BJ (cell line): ENCODE data around the gene NUP58. TPM values are rescaled to one million over a fixed set of nuclear protein-coding genes. Genes with fewer than 3 reads are reported as not detected.

Experiments used
- CTCF ChIA-PET: fragments of 350-600 bp; formaldehyde crosslinking; extraction: SDS; loops from one replicate; lab custom pipeline; 2021; ENCODE audit warnings: antibody characterized with exemption, inconsistent platforms; lab: Yijun Ruan, JAX
- POLR2A ChIA-PET: fragments of 300-600 bp; sonication (Branson Sonifier 250); formaldehyde crosslinking; extraction: SDS; loops from one replicate; lab custom pipeline; 2021; ENCODE audit warnings: antibody characterized with exemption; lab: Charles Lee
- DNase-seq: peaks from one replicate; pipeline ENCODE4 v3.0.0-alpha.2; 2011; ENCODE audit warnings: low read depth
- H3K27me3 ChIP-seq: 2 replicates; pipeline ENCODE4 v1.6.0; 2011; ENCODE audit warnings: low read length; ENCODE audit not compliant: control insufficient read depth, insufficient read depth
- H3K36me3 ChIP-seq: 2 replicates; pipeline ENCODE4 v1.5.1; 2011; ENCODE audit warnings: low read length; ENCODE audit not compliant: control insufficient read depth, insufficient read depth
- H3K4me3 ChIP-seq: 2 replicates; pipeline ENCODE4 v1.5.1; 2011; ENCODE audit warnings: low read depth, mild to moderate bottlenecking, control low read depth, low read length
- polyA plus RNA-seq: library from polyadenylated mRNA; depleted of rRNA; stranded (reverse); fragments of >200 nt; gene quantifications from 2 replicates; pipeline ENCODE4 v1.2.3, GENCODE V29; 2011
- TF ChIP-seq, protein P1 (sequence below): IDR thresholded peaks from 2 replicates; pipeline ENCODE4 v1.5.1; 2011; ENCODE audit warnings: low read depth, mild to moderate bottlenecking, control low read depth, inconsistent platforms, low read length, moderate library complexity; ENCODE audit not compliant: insufficient read depth

Gene NUP58
- polyA plus RNA-seq, 1 experiment = 20.4 TPM

DNA sequence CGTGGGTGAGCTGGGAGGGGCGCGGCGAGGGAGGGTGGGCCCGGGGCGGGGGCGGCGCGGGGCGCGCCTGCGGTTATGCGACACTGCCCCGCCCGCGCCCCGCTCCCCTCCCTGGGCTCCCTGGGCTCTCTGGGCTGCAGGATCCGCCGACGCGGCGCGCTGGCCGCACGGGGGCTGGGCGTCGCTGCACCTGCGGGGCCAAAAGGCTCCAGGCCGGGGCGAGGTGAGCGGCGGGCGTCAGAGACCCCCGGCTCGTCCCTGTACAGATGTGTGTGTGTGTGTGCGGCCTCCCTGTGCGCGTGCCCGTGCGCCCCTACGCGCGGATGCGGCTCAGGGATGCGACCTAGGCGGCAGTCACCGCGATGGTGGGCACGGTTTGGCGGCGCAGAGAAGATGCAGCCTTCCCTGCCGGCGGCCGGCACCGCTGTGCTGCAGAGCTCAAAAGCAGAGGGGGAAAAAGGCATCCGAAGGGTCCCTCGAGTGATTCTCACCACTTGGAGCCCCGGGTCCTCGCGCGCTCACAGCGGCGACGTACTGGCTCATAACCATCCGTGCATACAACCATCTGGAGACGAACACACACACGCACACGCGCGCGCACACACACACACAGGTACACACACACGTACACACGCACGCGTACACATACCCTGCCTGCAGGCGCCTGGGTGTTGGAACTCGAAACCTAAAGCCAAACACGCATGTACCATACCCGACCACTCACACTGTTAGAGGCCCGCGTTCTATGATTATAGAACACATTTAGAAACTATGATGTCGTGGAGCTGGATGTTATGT, 71.1 kb downstream of the NUP58 start:
- H3K27me3 ChIP-seq = peaks cover 25% of the 10 kb centered on the region
- DNase-seq = no peak
- CTCF ChIA-PET = interaction anchor here (1.8 kb wide), 1 partner anchor 139 kb away, joined by 4 read pairs; no protein-coding TSS in a partner anchor
- POLR2A ChIA-PET = no interaction called here
- peak overlapping the region; percentile 28 for H3K4me3 ChIP-seq
- TF ChIP-seq, protein P1, sequence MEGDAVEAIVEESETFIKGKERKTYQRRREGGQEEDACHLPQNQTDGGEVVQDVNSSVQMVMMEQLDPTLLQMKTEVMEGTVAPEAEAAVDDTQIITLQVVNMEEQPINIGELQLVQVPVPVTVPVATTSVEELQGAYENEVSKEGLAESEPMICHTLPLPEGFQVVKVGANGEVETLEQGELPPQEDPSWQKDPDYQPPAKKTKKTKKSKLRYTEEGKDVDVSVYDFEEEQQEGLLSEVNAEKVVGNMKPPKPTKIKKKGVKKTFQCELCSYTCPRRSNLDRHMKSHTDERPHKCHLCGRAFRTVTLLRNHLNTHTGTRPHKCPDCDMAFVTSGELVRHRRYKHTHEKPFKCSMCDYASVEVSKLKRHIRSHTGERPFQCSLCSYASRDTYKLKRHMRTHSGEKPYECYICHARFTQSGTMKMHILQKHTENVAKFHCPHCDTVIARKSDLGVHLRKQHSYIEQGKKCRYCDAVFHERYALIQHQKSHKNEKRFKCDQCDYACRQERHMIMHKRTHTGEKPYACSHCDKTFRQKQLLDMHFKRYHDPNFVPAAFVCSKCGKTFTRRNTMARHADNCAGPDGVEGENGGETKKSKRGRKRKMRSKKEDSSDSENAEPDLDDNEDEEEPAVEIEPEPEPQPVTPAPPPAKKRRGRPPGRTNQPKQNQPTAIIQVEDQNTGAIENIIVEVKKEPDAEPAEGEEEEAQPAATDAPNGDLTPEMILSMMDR = no peak
- no peaks in the 10 kb centered on the region for H3K36me3 ChIP-seq

DNA sequence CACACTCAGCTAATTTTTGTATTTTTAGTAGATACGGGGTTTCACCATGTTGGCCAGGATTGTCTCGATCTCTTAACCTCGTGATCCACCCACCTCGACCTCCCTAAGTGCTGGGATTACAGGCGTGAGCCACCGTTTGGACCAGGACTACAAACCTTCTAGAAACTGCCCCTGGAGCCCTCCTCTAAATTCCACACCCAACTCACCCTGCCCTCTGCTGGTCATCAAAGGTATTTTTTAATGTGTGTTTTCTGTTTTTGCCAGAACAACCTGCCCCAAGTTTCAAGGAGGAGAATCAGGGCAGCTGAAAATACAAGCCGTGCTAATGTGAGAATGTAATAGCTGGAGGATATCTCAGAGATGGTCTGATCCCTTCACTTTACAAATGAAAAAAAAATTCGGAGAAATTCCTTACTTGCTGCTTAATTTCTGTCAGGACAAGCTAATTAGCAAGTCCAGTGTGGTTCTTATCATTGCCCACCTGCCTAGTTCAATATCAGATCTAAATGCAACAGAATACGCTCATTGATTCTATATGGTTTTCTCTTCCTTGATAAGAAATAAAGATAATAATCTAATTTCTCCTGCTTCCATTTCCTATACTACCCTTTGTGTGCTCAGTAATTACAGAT, 74.4 kb downstream of the NUP58 start:
- H3K36me3 ChIP-seq = no peaks in the 10 kb centered on the region
- TF ChIP-seq, protein P1 = peak; percentile 69
- H3K27me3 ChIP-seq = peaks cover 23% of the 10 kb centered on the region
- ChIA-PET POLR2A (no interaction called here), CTCF (interaction anchor here (0.6 to 3.0 kb wide), 31 partner anchors 9 to 1966 kb away, joined by 3 to 26 read pairs (median 4); no protein-coding TSS in a partner anchor)
- DNase-seq = no peak
- H3K4me3 ChIP-seq = no peak overlapping the region

DNA sequence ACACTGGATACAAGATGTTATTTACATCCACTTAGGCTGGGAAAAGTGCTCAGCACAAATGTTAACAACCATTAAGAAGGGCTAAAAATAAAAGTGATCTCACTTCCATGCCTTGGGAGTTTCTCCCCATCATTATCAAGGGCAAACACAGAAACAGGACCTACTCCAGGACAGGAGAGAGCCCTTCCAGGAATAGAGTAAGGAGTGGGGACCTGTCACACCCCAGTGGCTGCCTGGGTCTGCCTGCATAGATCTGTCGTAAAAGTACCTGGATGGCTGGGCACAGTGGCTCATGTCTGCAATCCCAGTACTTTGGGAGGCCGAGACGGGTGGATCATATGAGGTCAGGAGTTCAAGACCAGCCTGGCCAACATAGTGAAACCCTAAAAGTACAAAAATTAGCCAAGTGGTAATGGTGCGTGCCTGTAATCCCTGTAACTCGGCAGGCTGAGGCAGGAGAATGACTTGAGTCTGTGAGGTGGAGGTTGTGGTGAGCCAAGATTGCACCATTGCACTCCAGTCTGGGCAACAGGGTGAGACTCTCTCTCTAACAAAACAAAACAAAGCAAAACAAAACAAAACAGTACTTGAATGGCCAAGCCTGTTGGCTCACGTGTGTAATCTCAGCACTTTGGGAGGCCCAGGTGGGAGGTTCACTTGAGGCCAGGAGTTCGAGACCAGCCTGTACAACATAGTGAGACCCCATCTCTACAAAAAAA, 76.0 kb downstream of the NUP58 start:
- CTCF ChIA-PET = interaction anchor here (1.4 to 3.0 kb wide), 3 partner anchors 64 to 144 kb away, joined by 4 to 26 read pairs (median 6); no protein-coding TSS in a partner anchor
- H3K27me3 ChIP-seq = peaks cover 16% of the 10 kb centered on the region
- POLR2A ChIA-PET = no interaction called here

DNA sequence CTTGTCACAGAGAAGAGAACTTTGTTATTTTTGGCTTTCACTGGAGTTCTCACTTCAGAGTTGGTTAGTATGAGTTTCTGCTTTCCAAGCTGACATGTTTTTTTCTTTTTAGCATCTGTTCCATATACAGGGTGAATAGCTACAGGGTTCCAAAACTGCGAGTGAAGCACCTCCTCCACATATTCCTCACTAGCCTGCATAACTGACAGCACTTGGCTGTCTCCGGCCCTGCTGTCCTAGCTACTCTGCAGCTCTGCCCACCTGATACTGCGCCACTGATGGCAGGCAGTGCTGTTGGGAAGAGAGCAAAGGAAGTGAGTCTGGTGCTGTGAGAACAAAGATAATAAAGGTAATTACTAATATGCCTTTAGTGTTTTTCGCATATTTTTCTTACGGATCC, 77.1 kb downstream of the NUP58 start:
- ChIA-PET POLR2A (interaction anchor here (0.7 kb wide), 1 partner anchor 96 kb away, joined by 5 read pairs; no protein-coding TSS in a partner anchor), CTCF (no interaction called here)
- peaks cover 7% of the 10 kb centered on the region for H3K27me3 ChIP-seq
- DNase-seq = no peak
- no peak overlapping the region for H3K4me3 ChIP-seq
- no peaks in the 10 kb centered on the region for H3K36me3 ChIP-seq
- TF ChIP-seq, protein P1 = no peak

More for the DNA sequence above, 76.0 kb downstream of the NUP58 start:
- TF ChIP-seq, protein P1 = no peak
- H3K4me3 ChIP-seq = no peak overlapping the region
- DNase-seq = no peak
- no peaks in the 10 kb centered on the region for H3K36me3 ChIP-seq
